ENCODE data around the gene CHN2. TPM values are rescaled to one million over a fixed set of nuclear protein-coding genes. Genes with fewer than 3 reads are reported as not detected.
A peak's percentile ranks its signal among the peaks of the same experiment; 100 is the strongest.

The CHN2 gene
- total RNA-seq, 1 experiment from 2014 or later = 5.0 TPM

- Mint-ChIP-seq H3K4me1 (peaks cover 26% of the 10 kb centered on the region), H3K9me3 (no peaks in the 10 kb centered on the region), H3K36me3 (no peaks in the 10 kb centered on the region), H3K4me3 (no peak overlapping the region), H3K27ac (no peak overlapping the region), H3K27me3 (ENCODE audit: low read depth) (no peaks in the 10 kb centered on the region)
- DNase-seq (ENCODE audit: low spot score) (no peak), ATAC-seq (no peak)
- no peak for TF ChIP-seq FOXP1 (CRISPR knock-in tag; IDR thresholded peaks at IDR 0.05; ENCODE audit: borderline replicate concordance)
- TF ChIP-seq, protein P1, sequence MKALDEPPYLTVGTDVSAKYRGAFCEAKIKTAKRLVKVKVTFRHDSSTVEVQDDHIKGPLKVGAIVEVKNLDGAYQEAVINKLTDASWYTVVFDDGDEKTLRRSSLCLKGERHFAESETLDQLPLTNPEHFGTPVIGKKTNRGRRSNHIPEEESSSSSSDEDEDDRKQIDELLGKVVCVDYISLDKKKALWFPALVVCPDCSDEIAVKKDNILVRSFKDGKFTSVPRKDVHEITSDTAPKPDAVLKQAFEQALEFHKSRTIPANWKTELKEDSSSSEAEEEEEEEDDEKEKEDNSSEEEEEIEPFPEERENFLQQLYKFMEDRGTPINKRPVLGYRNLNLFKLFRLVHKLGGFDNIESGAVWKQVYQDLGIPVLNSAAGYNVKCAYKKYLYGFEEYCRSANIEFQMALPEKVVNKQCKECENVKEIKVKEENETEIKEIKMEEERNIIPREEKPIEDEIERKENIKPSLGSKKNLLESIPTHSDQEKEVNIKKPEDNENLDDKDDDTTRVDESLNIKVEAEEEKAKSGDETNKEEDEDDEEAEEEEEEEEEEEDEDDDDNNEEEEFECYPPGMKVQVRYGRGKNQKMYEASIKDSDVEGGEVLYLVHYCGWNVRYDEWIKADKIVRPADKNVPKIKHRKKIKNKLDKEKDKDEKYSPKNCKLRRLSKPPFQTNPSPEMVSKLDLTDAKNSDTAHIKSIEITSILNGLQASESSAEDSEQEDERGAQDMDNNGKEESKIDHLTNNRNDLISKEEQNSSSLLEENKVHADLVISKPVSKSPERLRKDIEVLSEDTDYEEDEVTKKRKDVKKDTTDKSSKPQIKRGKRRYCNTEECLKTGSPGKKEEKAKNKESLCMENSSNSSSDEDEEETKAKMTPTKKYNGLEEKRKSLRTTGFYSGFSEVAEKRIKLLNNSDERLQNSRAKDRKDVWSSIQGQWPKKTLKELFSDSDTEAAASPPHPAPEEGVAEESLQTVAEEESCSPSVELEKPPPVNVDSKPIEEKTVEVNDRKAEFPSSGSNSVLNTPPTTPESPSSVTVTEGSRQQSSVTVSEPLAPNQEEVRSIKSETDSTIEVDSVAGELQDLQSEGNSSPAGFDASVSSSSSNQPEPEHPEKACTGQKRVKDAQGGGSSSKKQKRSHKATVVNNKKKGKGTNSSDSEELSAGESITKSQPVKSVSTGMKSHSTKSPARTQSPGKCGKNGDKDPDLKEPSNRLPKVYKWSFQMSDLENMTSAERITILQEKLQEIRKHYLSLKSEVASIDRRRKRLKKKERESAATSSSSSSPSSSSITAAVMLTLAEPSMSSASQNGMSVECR (CRISPR knock-in tag; IDR thresholded peaks at IDR 0.05; ENCODE audit: borderline replicate concordance) = no peak
- no peak for TF ChIP-seq NFATC4 (CRISPR knock-in tag; IDR thresholded peaks at IDR 0.05)
- TF ChIP-seq EMX1 (CRISPR knock-in tag; IDR thresholded peaks at IDR 0.05) = no peak
- no peak for TF ChIP-seq MXD4 (CRISPR knock-in tag; IDR thresholded peaks at IDR 0.05; ENCODE audit: borderline replicate concordance)
- no peak for TF ChIP-seq NFYB (CRISPR knock-in tag; conservative IDR thresholded peaks at IDR 0.05; ENCODE audit: low read depth)
- no peak for TF ChIP-seq MYBL2 (CRISPR knock-in tag; IDR thresholded peaks at IDR 0.05)
- TF ChIP-seq JUN (CRISPR knock-in tag; IDR thresholded peaks at IDR 0.05) = no peak
- TF ChIP-seq, protein P2, sequence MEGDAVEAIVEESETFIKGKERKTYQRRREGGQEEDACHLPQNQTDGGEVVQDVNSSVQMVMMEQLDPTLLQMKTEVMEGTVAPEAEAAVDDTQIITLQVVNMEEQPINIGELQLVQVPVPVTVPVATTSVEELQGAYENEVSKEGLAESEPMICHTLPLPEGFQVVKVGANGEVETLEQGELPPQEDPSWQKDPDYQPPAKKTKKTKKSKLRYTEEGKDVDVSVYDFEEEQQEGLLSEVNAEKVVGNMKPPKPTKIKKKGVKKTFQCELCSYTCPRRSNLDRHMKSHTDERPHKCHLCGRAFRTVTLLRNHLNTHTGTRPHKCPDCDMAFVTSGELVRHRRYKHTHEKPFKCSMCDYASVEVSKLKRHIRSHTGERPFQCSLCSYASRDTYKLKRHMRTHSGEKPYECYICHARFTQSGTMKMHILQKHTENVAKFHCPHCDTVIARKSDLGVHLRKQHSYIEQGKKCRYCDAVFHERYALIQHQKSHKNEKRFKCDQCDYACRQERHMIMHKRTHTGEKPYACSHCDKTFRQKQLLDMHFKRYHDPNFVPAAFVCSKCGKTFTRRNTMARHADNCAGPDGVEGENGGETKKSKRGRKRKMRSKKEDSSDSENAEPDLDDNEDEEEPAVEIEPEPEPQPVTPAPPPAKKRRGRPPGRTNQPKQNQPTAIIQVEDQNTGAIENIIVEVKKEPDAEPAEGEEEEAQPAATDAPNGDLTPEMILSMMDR (IDR thresholded peaks at IDR 0.05) = no peak
- no peak for TF ChIP-seq ZNF671 (CRISPR knock-in tag; IDR thresholded peaks at IDR 0.05)
- ChIA-PET POLR2A (interaction anchor here (0.7 kb wide), 1 partner anchor 141 kb away, joined by 3 read pairs; no protein-coding TSS in a partner anchor), CTCF (interaction anchor here (0.7 to 1.2 kb wide), 2 partner anchors 292 to 451 kb away, joined by 3 read pairs; no protein-coding TSS in a partner anchor)
Measured at GRCh38 chr7:29482056-29482455, 287.5 kb downstream of the CHN2 start.

DNA sequence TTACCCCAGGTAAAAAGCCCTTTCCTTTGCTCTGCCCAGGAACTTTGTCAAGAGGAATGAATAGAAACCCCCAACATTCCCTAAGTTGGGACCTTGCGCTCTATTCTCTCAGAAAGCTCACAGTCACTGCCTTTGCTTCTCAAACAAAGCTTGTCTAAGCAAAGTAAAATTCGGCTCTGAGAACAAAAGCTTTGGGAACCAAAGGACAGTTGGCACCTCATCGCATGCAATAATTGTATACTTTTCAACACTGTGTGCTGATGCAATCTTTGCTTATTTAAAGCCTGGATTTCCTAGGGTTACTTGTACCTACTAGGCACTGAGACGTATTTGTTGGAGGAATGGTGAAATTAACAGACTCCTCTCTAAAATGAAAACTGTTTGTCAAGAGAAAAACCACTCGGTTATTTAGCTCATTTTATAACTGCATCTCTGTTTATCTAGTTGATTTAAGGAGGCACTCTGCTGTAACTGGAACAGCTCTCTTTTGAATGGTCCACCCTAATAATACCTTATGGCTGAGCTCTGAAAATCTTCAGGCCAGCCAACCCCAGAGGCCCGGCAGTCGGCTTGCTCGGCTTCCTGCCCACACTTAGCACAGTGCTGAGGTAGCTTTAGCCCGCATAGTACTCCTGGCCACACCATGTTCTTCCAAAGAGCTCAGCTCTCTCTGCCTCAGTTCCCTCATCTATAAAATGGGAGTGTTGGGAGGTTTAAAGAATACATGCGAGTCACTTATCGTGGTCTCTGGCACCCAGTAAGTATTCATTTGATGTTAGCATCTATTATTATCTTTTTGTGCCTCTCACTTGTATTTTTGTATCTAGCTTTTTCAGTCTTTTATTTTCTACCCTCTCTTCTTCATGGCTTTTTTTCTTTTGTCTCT is 288.9 kb downstream of the CHN2 start:
- Mint-ChIP-seq H3K4me1 (peaks cover 31% of the 10 kb centered on the region), H3K36me3 (no peaks in the 10 kb centered on the region), H3K4me3 (no peak overlapping the region), H3K9me3 (no peaks in the 10 kb centered on the region), H3K27ac (no peak overlapping the region), H3K27me3 (ENCODE audit: low read depth) (no peaks in the 10 kb centered on the region)
- ChIA-PET CTCF (interaction anchor here (0.8 to 1.0 kb wide), 2 partner anchors 129 to 557 kb away, joined by 3 read pairs; no protein-coding TSS in a partner anchor), POLR2A (no interaction called here)
- ATAC-seq (no peak), DNase-seq (ENCODE audit: low spot score) (no peak)
- TF ChIP-seq ZNF671 (CRISPR knock-in tag; IDR thresholded peaks at IDR 0.05) (no peak), ZNF416 (CRISPR knock-in tag; IDR thresholded peaks at IDR 0.05) (no peak), TCF7 (CRISPR knock-in tag; IDR thresholded peaks at IDR 0.05; ENCODE audit: low read depth) (no peak), GABPB1 (CRISPR knock-in tag; IDR thresholded peaks at IDR 0.05) (peak; percentile 99), CBFB (CRISPR knock-in tag; IDR thresholded peaks at IDR 0.05; ENCODE audit: low read depth) (no peak), ZBTB21 (CRISPR knock-in tag; IDR thresholded peaks at IDR 0.05; ENCODE audit: borderline replicate concordance) (no peak), ZNF532 (CRISPR knock-in tag; IDR thresholded peaks at IDR 0.05; ENCODE audit: borderline replicate concordance) (no peak), NR2C2 (CRISPR knock-in tag; IDR thresholded peaks at IDR 0.05) (no peak)

Data from WTC11 (cell line).